Endodermal cell (in vitro differentiated cells): Measurements from ENCODE around the gene KCNE4. TPM values are rescaled to one million over a fixed set of nuclear protein-coding genes. Genes with fewer than 3 reads are reported as not detected.

Experiments used
- DNase-seq: peaks from one replicate; pipeline ENCODE4 v3.0.0-alpha.2; 2017
- H3K27ac ChIP-seq: 2 replicates; pipeline ENCODE4 v1.5.1; 2013; ENCODE audit warnings: mild to moderate bottlenecking, low read depth, low read length, moderate library complexity
- H3K27me3 ChIP-seq: 2 replicates; pipeline ENCODE4 v1.6.1; 2013; ENCODE audit warnings: mild to moderate bottlenecking, low read length, moderate library complexity; ENCODE audit not compliant: insufficient read depth, control insufficient read depth, poor library complexity, severe bottlenecking
- H3K36me3 ChIP-seq: 2 replicates; pipeline ENCODE4 v1.7.0; 2013; ENCODE audit warnings: mild to moderate bottlenecking, low read length, moderate library complexity; ENCODE audit not compliant: control insufficient read depth, insufficient read depth
- H3K4me1 ChIP-seq: one replicate; pipeline ENCODE4 v1.7.0; 2013; ENCODE audit warnings: low read length; ENCODE audit not compliant: control insufficient read depth, insufficient read depth
- H3K4me3 ChIP-seq: 2 replicates; pipeline ENCODE4 v1.5.1; 2013; ENCODE audit warnings: mild to moderate bottlenecking, low read length, moderate library complexity
- H3K9ac ChIP-seq: 2 replicates; pipeline ENCODE4 v1.6.1; 2013; ENCODE audit warnings: mild to moderate bottlenecking, low read length, moderate library complexity; ENCODE audit not compliant: poor library complexity, severe bottlenecking; ENCODE audit errors: extremely low read depth
- H3K9me3 ChIP-seq: 2 replicates; pipeline ENCODE4 v1.6.1; 2013; ENCODE audit warnings: mild to moderate bottlenecking, low read length, moderate library complexity; ENCODE audit not compliant: control insufficient read depth
- H3K27ac Mint-ChIP-seq: 2 replicates; pipeline ENCODE4 v1.8.0; 2020; ENCODE audit warnings: mixed read lengths
- H3K27me3 Mint-ChIP-seq: 2 replicates; pipeline ENCODE4 v1.8.0; 2021; ENCODE audit warnings: mild to moderate bottlenecking, mixed read lengths; ENCODE audit not compliant: insufficient read depth
- H3K36me3 Mint-ChIP-seq: 2 replicates; pipeline ENCODE4 v1.8.0; 2020; ENCODE audit warnings: low read depth, mixed read lengths
- H3K4me1 Mint-ChIP-seq: 2 replicates; pipeline ENCODE4 v1.8.0; 2020; ENCODE audit warnings: mixed read lengths
- H3K4me3 Mint-ChIP-seq: 2 replicates; pipeline ENCODE4 v1.8.0; 2020; ENCODE audit warnings: mild to moderate bottlenecking, moderate library complexity, mixed read lengths
- H3K9me3 Mint-ChIP-seq: 2 replicates; pipeline ENCODE4 v1.8.0; 2020; ENCODE audit warnings: mild to moderate bottlenecking, mixed read lengths
- CTCF ChIP-seq: fragments of 200-600 bp; sonication (generic); conservative IDR thresholded peaks from 2 replicates; pipeline ENCODE4 v1.5.0; 2021; ENCODE audit warnings: antibody characterized with exemption, mild to moderate bottlenecking
- WGBS, 2 experiments: methylation state at CpG; one replicate each; pipeline versions ENCODE4 v1.1.5 to v1.1.7; 2013; ENCODE audit warnings: missing lambda C conversion rate in 2 of 2, mixed read lengths in 1 of 2; ENCODE audit not compliant: insufficient coverage in 1 of 2, insufficient read length in 1 of 2; 5-methylcytosine and 5-hydroxymethylcytosine counted together
- total RNA-seq, 2 donors: library from RNA; stranded (reverse); fragmentation: NEBNext Ultra II Directional in 1 of 2; extraction: Animal tissue kit (Norgen Biotek cat#: 25700) in 1 of 2; gene quantifications; 2 replicates in 1 of 2; 3 replicates in 1 of 2; pipeline ENCODE4 v1.2.1, GENCODE V29; 2021

KCNE4 gene
- total RNA-seq, 2 donors from 2014 or later: 0.22 TPM; not detected in 1

DNA sequence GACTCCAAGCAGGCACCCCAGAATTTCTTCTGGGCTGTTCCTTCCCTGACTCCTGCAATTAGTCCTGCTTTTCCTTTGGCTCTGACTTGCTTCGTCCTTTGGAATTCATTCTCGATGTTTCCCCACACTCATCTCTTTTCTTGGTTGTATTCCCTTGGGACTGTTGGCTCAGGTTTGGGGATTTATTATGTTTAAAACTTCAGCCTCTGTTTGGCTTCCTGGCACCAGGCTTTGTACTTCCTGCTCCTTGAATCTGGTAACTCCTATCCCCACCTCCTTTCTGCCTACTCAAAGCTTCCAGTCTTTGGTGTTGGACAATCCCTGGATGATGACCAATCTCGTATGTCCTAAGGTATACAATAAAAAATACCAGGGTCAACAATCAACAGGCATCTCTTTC, 1.8 kb upstream of the KCNE4 start:
- Histone ChIP-seq H3K27ac (no peak overlapping the region), H3K36me3 (no peaks in the 10 kb centered on the region), H3K4me3 (no peak overlapping the region), H3K4me1 (no peaks in the 10 kb centered on the region), H3K9me3 (no peaks in the 10 kb centered on the region), H3K27me3 (no peaks in the 10 kb centered on the region), H3K9ac (no peak overlapping the region)
- DNase-seq: no peak
- Mint-ChIP-seq H3K4me3 (no peak overlapping the region), H3K9me3 (no peaks in the 10 kb centered on the region), H3K27ac (no peak overlapping the region), H3K4me1 (peaks cover 32% of the 10 kb centered on the region), H3K36me3 (no peaks in the 10 kb centered on the region), H3K27me3 (no peaks in the 10 kb centered on the region)
- no peak for TF ChIP-seq CTCF
- 93 to 100% methylated on average over 1 to 3 of the region's 3 CpGs for WGBS, 2 experiments

DNA sequence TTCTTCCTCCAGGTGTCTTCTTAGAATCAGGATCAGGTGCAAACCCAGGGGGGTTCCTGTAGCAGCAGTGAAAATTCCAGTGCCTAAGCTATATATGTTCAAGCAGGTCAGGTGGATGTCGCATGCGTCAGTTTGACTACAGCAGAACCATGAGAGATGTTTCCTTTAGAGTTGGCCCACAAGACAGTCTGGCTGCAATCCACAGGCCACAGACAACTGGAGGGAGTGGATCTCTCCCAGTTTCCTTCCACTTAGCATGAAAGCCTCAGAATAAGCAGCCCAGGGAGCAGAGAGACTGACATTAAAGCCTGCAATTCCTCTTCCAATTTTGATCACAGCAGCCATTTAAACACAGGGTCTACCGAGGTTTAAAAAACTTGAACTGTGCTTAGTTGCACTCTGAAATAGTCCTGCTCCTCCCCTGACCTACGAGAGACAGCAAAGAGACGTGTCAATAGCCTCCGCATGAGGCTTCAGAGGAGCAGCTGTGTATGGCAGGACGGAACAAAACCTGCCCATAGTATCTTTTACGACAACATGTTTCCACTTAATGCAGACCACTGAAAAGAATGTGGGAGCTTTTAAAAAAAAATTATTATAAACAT, 988 bp upstream of the KCNE4 start:
- no peak for TF ChIP-seq CTCF
- Histone ChIP-seq H3K9me3 (no peaks in the 10 kb centered on the region), H3K4me3 (no peak overlapping the region), H3K36me3 (no peaks in the 10 kb centered on the region), H3K27ac (no peak overlapping the region), H3K9ac (no peak overlapping the region), H3K4me1 (no peaks in the 10 kb centered on the region), H3K27me3 (no peaks in the 10 kb centered on the region)
- Mint-ChIP-seq H3K27ac (no peak overlapping the region), H3K27me3 (no peaks in the 10 kb centered on the region), H3K4me3 (no peak overlapping the region), H3K4me1 (peaks cover 32% of the 10 kb centered on the region), H3K36me3 (no peaks in the 10 kb centered on the region), H3K9me3 (no peaks in the 10 kb centered on the region)
- DNase-seq: no peak
- 69 to 76% methylated on average over 6 to 8 of the region's 8 CpGs for WGBS, 2 experiments

- H3K4me3 ChIP-seq: no peak overlapping the region
- no peak for TF ChIP-seq CTCF
- H3K9ac ChIP-seq: no peak overlapping the region
- DNase-seq: no peak
- no peaks in the 10 kb centered on the region for H3K4me1 ChIP-seq
- Mint-ChIP-seq H3K9me3 (no peaks in the 10 kb centered on the region), H3K36me3 (no peaks in the 10 kb centered on the region), H3K27ac (no peak overlapping the region), H3K4me3 (no peak overlapping the region), H3K27me3 (no peaks in the 10 kb centered on the region), H3K4me1 (peaks cover 32% of the 10 kb centered on the region)
- no peaks in the 10 kb centered on the region for H3K27me3 ChIP-seq
- WGBS, 2 experiments: 88 to 91% methylated on average over 35 to 42 of the region's 42 CpGs
- H3K36me3 ChIP-seq: no peaks in the 10 kb centered on the region
- H3K9me3 ChIP-seq: no peaks in the 10 kb centered on the region
- no peak overlapping the region for H3K27ac ChIP-seq
Measured at GRCh38 chr2:223052548-223053483, 826 bp downstream of the KCNE4 start.
